GM18502 (cell line): ENCODE results near the gene MRPS15.

ENCODE experiments used
- ATAC-seq: cut with Tn5 transposase; IDR thresholded peaks from one replicate; pipeline ENCODE4 v1.9.1; 2021; ENCODE audit warnings: mild to moderate bottlenecking; ENCODE audit not compliant: unreplicated experiment, poor library complexity

MRPS15 gene

DNA sequence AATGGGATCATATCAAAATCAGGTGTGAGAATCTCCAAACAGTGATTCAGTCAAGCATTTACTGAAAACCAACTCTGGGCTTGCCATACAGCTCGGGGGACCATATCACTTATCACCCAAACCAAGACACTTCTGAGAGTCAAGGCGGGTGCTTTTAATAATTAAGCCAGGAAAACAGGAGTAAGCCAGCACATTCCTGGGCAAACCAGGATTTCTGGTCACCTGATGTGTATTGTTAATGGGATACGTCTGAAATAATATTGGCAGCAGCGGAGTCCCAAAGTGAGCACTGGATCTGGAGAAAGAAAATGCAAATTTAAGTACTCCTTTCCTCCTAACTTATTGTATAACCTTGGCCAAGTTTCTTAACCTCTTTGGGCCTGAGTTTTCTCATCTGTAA is 31.6 kb downstream of the MRPS15 start:
- no peak for ATAC-seq

DNA sequence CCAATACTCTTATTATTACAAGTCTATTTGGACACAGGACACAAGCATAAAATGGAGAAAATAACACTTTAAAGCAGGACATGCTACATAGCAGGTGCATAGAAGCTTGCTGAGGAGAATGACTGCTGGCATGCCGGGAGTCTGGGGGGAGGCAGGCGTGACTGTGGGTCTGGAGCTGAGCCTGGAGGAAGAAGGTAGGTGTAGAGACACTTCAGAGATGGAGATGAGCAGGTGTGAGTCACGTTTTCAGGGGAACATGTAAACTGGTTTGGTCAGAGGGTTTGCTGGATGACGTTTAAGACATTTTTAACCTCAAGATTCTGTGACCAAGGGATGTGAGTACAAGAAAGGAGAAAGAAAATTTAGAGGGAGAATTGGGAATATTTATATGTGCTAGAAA is 38.4 kb downstream of the MRPS15 start:
- ATAC-seq: no peak

DNA sequence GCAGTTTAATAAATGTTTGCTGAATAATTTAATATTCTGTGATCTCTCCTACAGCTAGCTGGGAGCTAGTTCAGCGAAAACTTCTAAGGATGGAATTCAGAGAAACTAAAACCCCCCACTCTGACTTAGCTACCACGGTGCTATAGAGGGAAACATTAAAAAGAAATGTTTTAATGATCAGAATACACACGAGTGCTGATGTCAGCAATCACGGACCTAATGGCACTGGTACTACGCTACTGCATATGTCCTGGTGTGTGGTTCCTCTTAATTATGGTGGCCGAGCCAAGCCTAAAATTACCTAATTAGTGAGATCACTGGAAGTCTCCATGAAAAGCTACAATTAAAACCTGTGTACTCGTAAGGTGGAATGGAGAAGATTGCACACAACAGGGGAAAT is 42.5 kb downstream of the MRPS15 start:
- ATAC-seq: no peak

DNA sequence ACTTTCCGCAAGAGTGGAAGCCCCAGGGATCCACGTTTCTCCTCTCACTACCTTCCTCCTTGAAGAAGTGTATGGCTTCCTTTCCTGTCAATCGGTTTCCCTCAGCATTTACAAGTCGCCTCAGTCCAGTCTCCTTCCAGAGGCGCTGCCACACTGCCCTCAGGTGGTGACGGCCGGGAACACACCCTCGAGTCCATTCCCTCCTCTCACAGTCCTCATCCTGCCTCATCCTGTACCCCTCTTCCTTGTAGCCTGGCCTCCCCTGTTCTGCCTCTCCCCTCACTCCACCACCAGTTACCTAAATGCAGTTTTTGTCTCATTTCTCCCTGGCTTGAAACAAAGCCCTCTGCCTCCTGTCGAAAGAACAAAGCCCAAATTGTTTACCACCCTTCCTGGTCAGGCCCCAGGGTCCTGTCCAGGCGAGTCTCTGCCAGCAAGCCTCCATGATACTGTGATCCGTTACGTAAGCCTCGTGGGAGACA is 43.3 kb downstream of the MRPS15 start:
- no peak for ATAC-seq

DNA sequence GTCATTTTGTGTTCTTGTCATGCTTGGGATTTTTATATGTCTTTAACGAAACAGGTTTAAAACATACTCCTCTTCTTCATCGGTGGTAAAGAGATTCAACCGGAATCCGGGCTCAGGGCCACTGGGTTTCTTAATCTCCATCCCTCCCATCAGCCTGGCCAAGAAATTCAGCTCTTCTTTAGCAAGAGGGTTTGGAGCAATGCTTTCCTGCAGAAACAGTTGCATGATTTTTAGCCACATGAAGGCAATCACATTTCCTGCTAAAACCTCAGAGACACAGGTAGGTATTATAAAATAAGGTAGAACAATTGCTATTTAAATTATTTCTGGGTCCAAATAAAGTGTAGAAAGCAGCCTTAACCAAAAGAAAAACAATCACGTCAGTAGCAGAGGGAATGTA is 43.8 kb downstream of the MRPS15 start:
- ATAC-seq: no peak

DNA sequence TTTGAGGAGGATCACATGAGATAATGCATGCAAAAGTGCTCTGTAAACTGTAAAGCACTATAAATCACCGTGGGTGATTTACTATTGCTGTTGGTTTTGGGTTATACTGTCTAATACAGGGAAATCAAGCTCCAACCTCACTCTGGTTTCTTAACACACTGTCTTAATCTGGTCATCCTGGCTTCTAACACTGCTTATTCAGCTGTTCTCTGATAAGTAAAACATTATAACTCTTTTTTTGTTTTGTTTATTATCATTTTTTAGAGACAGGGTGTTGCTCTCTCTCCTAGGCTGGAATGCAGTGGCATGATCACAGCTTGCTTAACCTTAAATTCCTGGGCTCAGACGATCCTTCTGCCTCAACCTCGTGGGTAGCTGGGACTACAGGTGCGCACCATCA is 44.6 kb downstream of the MRPS15 start:
- no peak for ATAC-seq

DNA sequence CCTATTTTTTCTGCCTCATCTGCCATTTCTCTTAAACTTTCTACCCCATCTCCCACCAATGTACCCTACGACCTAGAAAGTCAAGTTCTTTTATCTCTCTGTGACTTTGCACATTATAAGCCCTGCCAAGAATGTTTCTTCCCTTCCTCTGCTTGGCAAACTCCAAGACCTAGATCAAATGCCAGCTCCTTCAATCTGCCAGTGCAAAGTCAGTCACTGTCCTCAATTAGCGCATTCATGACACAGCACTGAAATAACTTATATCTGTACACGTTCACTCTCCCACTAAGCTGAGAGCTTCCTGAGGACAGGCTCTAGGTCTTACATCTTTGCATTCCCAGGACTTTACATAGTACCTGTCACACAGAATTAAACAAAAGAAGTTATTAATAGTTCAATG is 45.0 kb downstream of the MRPS15 start:
- ATAC-seq: no peak

DNA sequence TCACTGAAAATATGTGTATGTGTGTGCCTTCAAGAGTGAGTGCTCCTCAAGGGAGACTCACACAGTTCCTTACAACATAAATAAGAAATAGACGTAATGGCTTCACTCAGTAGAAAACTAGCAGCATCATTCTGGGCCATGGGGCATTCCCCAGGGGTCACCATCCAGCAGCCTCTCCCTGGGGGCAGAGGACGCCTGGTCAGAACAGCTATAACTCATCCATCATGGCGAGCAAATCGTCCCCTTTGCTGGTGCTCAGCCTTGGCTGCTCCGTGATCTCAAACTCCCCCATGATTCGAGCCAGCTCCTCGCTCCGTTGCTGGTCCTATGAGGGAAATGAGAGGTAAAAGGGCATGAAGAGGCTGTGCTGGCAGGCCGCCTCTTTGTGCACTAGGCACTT is 46.3 kb downstream of the MRPS15 start:
- no peak for ATAC-seq

DNA sequence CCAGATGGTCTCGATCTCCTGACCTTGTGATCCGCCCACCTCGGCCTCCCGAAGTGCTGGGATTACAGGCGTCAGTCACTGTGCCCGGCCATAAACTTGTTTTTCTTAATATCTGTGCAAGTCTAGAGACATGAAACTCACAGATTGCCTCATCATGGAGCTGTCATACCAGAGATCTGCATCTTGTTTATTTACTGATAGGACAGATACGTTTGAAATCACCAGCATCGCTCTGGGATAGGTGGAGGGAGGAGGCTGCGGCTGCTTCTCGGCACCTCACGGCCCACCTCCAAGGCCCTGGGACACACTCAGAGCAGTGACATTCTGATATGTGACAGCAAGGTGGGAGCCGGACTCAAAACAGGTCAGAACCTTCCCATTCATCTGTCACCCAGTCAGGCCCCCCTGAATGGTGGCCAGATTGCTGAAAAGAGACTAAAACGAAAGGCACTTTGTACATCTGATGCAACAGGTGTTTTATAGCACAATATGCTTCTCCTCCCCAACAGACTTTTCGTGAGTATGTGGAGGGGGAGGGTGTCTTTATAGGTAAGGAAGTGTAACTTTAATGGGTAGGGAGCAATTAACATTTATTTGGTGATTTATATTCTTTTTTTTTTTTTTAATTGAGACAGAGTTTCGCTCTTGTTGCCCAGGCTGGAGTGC is 48.4 kb downstream of the MRPS15 start:
- no peak for ATAC-seq

DNA sequence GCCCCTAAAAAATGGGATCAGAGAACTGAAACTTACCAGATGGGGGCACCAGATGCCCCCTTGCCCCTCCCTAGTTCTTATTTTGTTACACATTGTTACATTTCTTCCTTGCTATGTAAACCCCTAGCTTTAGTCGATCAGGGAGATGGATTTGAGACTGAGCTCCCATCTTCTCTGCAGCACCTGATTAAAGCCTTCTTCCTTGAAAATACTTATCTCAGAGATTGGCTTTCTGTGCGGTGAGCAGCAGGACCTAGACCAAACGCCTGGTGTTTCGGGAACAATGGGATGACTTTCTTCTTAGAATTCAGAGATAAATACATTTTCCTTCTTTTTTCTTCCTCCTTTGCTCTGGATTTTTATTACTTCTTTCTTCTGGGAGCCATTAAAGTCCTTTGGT is 49.8 kb downstream of the MRPS15 start:
- ATAC-seq: no peak

DNA sequence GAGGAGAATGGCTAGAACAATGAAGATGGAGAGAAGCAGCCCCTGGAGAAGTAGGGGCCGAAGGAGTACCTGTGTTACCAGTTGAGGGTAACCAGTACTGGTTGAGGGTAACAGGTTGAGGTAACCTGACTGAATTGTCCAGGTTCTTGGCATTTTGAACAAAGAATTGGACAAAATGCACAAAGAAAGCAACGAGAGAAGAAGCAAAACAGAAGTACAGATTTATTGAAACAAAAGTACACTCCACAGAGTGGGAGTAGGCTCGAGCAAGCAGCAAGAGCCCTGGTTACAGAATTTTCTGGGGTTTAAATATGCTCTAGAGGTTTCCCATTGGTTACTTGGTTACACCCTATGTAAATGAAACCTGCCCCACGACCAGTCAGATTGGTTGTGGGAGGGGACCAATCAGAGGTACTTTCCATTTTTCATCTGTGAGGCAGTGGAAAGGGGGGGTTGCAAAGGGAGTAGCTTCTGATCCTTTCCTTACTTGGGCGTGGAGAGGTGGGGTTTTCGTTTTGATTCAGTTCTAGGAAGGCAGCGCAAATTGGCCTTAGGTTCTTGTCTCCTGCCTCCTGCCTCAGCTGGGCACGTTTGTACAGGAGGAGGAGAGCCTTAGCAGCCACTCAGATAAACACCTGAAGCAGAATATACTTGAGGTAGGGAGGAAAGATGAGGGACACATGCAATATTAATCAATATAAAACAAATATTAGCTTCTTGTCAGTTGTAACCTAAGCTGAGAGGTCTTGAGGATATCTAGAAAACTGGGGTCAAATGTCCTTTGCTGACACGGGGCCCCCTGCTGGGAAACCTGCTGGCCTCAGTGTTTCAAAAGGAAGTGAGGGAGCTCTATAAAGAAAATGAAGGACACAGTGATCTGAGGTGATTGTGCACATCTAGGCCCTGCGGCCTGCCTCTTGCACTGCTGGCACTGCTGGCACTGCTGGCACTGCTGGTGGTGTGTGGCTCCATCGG is 52.2 kb downstream of the MRPS15 start:
- ATAC-seq: no peak

DNA sequence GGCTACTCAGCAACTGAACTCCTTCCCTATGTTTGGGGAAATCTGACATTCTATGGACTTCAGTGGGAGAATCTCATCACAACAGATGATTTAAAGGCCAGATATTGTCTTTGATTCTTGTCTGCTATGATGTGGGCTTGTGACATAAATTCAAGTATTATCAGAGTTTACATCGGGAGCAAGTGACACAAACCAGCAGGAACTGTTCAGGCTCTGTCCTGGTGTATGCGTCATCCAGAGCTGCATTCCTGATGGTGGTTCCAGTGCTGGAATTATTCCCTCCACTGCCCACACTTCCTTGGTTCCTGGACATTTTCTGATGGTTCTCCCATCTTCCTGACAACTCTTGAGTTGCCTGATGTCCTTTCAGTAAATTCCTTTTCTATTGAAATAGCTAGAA is 55.7 kb downstream of the MRPS15 start:
- no peak for ATAC-seq

DNA sequence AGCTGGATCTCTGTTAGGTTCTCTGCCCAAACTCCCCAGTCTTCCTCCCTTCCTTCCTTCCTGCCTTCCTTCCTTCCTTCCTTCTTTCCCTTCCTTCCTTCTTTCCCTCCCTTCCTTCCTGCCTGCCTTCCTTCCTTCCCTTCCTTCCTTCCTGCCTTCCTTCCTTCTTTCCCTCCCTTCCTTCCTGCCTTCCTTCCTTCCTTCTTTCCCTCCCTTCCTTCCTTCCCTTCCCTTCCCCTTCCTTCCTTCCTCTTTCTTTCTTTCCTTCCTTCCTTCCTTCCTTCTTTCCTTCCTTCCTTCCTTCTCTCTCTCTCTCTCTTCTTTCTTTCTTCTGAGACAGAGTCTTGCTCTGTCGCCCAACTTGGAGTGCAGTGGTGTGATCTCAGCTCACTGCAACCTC is 57.7 kb downstream of the MRPS15 start:
- no peak for ATAC-seq
